Activated CD4-positive, alpha-beta T cell treated with anti-CD3 and anti-CD28 coated beads for 36 hours (primary cell): ENCODE measurements around the gene KCNQ4. TPM values are rescaled to one million over a fixed set of nuclear protein-coding genes. Genes with fewer than 3 reads are reported as not detected.
A peak's percentile ranks its signal among the peaks of the same experiment; 100 is the strongest.

Source experiments
- ATAC-seq: fragments of 200-7000 bp; cut with Tn5 transposase; one replicate; pipeline ENCODE4 v1.10.0; 2021; ENCODE audit warnings: mild to moderate bottlenecking, moderate library complexity
- CTCF ChIA-PET: fragments of 350-600 bp; sonication (Branson Sonifier 250); formaldehyde crosslinking; loops from one replicate; lab custom pipeline; 2021; ENCODE audit warnings: antibody characterized with exemption; lab: Charles Lee
- POLR2A ChIA-PET: fragments of 350-600 bp; sonication (Branson Sonifier 250); formaldehyde crosslinking; loops from one replicate; lab custom pipeline; 2021; ENCODE audit warnings: antibody characterized with exemption, inconsistent platforms; lab: Charles Lee
- DNase-seq: peaks from one replicate; pipeline ENCODE4 v3.0.0-alpha.2; 2020
- H3K27ac Mint-ChIP-seq: one replicate; pipeline ENCODE4 v1.8.0; 2021; ENCODE audit warnings: mixed read lengths
- H3K27me3 Mint-ChIP-seq: one replicate; pipeline ENCODE4 v1.8.0; 2021; ENCODE audit warnings: mixed read lengths
- H3K36me3 Mint-ChIP-seq: one replicate; pipeline ENCODE4 v1.8.0; 2021; ENCODE audit warnings: low read depth, mixed read lengths
- H3K4me1 Mint-ChIP-seq: one replicate; pipeline ENCODE4 v1.8.0; 2021; ENCODE audit warnings: mixed read lengths
- H3K4me3 Mint-ChIP-seq: one replicate; pipeline ENCODE4 v1.8.0; 2021; ENCODE audit warnings: mild to moderate bottlenecking, moderate library complexity, mixed read lengths
- H3K9me3 Mint-ChIP-seq: one replicate; pipeline ENCODE4 v1.8.0; 2021; ENCODE audit warnings: low read depth, mixed read lengths
- intact Hi-C, 2 experiments: fragments of 100-400 bp; cut with DNase I in 1 of 2; cut with micrococcal nuclease in 1 of 2; formaldehyde crosslinking; loops; one replicate each; pipeline versions ENCODE4 v1.14.2 to v1.15.1; 2022 to 2024; cut with DNase I, micrococcal nuclease
- total RNA-seq, 2 experiments: library from RNA; stranded (reverse); gene quantifications; one replicate each; pipeline ENCODE4 v1.2.3, GENCODE V29; 2021

The KCNQ4 gene
- total RNA-seq, 2 experiments from 2014 or later: 0.43 to 0.58 TPM

DNA sequence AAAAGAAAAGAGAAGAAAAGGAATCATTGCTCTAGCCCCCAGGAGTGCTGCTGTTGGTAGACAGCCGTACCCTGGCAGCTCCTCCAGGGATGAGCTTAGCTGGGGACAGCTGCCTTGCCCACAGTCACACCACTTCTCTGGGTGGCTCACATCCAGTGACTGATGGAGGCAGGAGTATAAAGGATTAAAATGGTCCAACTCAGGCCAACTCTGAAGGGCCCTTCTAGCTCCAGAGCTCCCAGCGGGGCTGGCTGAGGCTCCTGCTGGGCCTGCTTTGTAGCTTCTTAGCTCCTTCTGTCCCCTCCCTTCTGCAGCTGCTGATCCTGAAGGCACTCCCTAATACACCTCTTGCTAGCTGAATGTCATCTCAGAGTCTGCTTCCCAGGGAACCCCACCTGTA, 74.2 kb downstream of the KCNQ4 start:
- H3K36me3 Mint-ChIP-seq: no peaks in the 10 kb centered on the region
- DNase-seq (no peak), ATAC-seq (no peak)
- CTCF ChIA-PET: interaction anchor here (0.6 to 1.6 kb wide), 4 partner anchors 9 to 846 kb away, joined by 3 to 10 read pairs (median 4); no protein-coding TSS in a partner anchor
- no peak overlapping the region for H3K4me3 Mint-ChIP-seq
- H3K27ac Mint-ChIP-seq: no peak overlapping the region
- POLR2A ChIA-PET: no interaction called here
- intact Hi-C loops: no loop called here
- peaks cover 8% of the 10 kb centered on the region for H3K4me1 Mint-ChIP-seq
- peaks cover 11% of the 10 kb centered on the region for H3K27me3 Mint-ChIP-seq
- H3K9me3 Mint-ChIP-seq: no peaks in the 10 kb centered on the region

DNA sequence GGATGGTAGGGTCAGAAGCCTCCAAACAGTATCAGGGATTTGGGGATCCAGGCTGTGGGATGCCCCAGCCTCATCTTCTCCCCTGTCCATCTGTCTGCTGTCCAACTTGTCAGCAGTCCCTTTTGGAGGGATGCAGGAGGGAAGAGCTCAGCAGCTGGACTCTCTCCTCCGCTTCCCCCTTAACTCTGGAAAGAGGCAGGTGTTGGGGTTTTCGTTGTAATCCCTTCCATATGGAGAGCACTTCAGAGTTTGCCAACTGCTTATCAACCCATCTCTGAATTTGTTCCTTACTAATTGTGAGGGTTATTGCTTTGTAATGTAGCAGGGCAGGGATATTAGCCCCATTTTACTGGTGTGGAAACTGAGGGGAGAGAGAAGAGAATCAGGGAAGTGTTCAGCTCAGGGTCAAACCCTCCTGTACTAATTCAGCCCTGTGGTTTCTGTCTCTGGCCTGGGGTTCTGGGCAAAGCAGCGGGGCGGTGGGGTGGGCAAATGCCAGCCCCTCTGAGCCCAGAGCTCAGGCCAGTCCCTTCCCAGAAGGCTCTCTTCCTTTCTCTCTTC, 75.3 kb downstream of the KCNQ4 start:
- no peak for DNase-seq
- intact Hi-C loops: no loop called here
- ChIA-PET POLR2A (interaction anchor here (0.7 kb wide), 1 partner anchor 50 kb away, joined by 3 read pairs; no protein-coding TSS in a partner anchor), CTCF (interaction anchor here (0.7 to 1.6 kb wide), 5 partner anchors 8 to 147 kb away, joined by 3 to 10 read pairs (median 3); no protein-coding TSS in a partner anchor)
- no peak overlapping the region for H3K27ac Mint-ChIP-seq
- no peak for ATAC-seq
- peaks cover 11% of the 10 kb centered on the region for H3K27me3 Mint-ChIP-seq
- no peaks in the 10 kb centered on the region for H3K36me3 Mint-ChIP-seq
- H3K9me3 Mint-ChIP-seq: no peaks in the 10 kb centered on the region
- H3K4me1 Mint-ChIP-seq: peaks cover 11% of the 10 kb centered on the region
- H3K4me3 Mint-ChIP-seq: no peak overlapping the region

DNA sequence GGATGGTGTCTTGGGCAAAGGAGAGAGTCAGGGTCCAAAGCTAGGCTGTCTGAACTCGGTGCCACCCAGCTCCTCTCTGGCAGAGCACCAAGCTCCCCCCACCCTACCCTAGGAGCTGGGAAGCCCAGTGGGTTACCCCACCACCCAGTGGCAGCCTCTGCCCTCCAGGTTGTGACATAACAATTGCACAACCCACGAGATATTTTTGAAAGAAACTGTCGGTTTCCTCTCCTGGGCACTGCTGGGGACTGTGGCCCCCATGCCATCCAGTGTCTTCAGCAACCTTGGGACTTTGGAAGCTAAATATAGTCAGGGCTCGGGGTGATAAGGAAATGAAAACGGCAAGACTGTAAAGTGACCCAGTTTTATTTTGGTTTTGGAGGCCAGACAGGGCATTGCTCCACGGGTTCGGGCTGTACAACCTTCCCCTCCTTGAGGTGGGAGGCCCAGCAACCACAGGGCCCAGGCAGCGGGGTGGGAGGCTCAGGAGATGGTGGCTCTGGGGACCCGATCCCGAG, 77.2 kb downstream of the KCNQ4 start:
- intact Hi-C loops: loop anchor here in 1 of 2 experiments (5.0 kb wide), 1 partner anchor 328 kb away; the partner anchor contains the start of gene ZNF684
- ChIA-PET POLR2A (interaction anchor here (1.0 kb wide), 1 partner anchor 166 kb away, joined by 4 read pairs; no protein-coding TSS in a partner anchor), CTCF (interaction anchor here (0.6 to 1.0 kb wide), 4 partner anchors 11 to 90 kb away, joined by 3 to 5 read pairs (median 4); no protein-coding TSS in a partner anchor)
- Mint-ChIP-seq H3K27me3 (peaks cover 11% of the 10 kb centered on the region), H3K9me3 (no peaks in the 10 kb centered on the region), H3K4me1 (peaks cover 11% of the 10 kb centered on the region), H3K4me3 (peak overlapping the region; percentile 65), H3K36me3 (no peaks in the 10 kb centered on the region), H3K27ac (peak overlapping the region; percentile 58)
- ATAC-seq (no peak), DNase-seq (no peak)

- H3K36me3 Mint-ChIP-seq: no peaks in the 10 kb centered on the region
- DNase-seq (peak; percentile 63), ATAC-seq (no peak)
- intact Hi-C loops: loop anchor here (1.0 to 5.0 kb wide), 8 partner anchors 43 to 821 kb away; partner anchors contain the start of genes RIMS3 (in 2 of the 2), CAP1 (in 1 of the 2), CTPS1 (in 1 of the 2) and FOXO6 (in 1 of the 2)
- POLR2A ChIA-PET: interaction anchor here (1.0 to 1.1 kb wide), 2 partner anchors 8 to 166 kb away, joined by 3 to 4 read pairs; no protein-coding TSS in a partner anchor
- H3K4me3 Mint-ChIP-seq: peak overlapping the region; percentile 65
- CTCF ChIA-PET: interaction anchor here (0.9 to 1.9 kb wide), 6 partner anchors 11 to 230 kb away, joined by 3 to 5 read pairs (median 4); no protein-coding TSS in a partner anchor
- peaks cover 11% of the 10 kb centered on the region for H3K27me3 Mint-ChIP-seq
- H3K9me3 Mint-ChIP-seq: no peaks in the 10 kb centered on the region
- H3K27ac Mint-ChIP-seq: peak overlapping the region; percentile 58
- H3K4me1 Mint-ChIP-seq: peaks cover 11% of the 10 kb centered on the region
Measured at GRCh38 chr1:40861224-40862003, 77.8 kb downstream of the KCNQ4 start.

DNA sequence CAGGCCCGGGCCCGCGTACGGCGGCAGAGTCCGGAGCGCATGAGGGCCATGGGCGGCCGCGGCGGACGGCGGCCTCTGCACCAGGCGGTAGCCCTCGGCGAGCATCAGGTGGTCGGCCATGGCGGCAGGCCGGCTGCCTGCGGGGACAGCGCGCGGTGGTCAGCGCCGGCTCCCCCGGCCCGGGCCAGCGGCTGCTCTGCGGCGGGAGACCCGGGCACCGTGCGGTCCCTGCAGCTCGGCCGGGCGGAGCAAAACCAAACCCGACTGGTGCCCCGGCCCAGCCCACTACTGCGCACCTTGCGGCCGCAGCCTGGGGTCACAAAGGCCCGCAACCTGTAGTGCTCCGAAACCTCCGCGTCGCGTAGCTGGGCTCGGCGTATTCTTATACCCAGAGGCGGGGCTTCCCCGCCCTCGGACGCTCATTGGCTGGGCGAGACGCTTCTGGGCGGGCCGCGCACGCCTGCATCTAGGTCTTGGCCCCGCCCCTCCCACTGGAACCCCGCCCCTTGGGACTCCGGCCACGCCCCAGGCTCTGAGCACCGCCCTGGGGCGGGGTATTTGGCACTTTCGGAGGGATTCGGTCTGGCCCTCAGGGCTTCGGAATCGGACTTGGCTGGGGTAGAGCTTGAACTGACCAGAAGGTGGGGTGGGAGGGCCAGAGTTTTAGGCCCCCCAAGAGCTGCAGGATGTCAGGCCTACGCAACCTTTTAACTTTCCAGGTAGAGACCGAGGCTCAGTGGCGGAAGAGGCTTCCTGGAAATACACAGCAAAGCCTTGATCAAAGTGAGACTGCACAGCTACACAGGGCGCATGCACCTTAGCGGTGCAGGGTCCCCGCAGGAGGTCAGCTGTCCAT, 78.6 kb downstream of the KCNQ4 start, which contains the start of gene CITED4:
TSS of gene CITED4 (minus strand) at position 356 of the 856 bp plus-strand sequence. CDS start at position 120, 236 bp downstream.
- H3K4me1 Mint-ChIP-seq: peaks cover 11% of the 10 kb centered on the region
- peak within 1 kb of the TSS; percentile 84 for H3K4me3 Mint-ChIP-seq
- ChIA-PET POLR2A (interaction anchor here (0.9 to 1.1 kb wide), 3 partner anchors 8 to 167 kb away, joined by 3 to 4 read pairs (median 4); no protein-coding TSS in a partner anchor), CTCF (interaction anchor here (0.7 to 1.9 kb wide), 11 partner anchors 9 to 231 kb away, joined by 3 to 7 read pairs (median 3); no protein-coding TSS in a partner anchor)
- H3K9me3 Mint-ChIP-seq: no peaks in the 10 kb centered on the region
- intact Hi-C loops: loop anchor here (1.0 to 5.0 kb wide), 8 partner anchors 44 to 822 kb away; partner anchors contain the start of genes RIMS3 (in 2 of the 2), CAP1 (in 1 of the 2), CTPS1 (in 1 of the 2) and FOXO6 (in 1 of the 2)
- peaks cover 11% of the 10 kb centered on the region for H3K27me3 Mint-ChIP-seq
- ATAC-seq: peak; percentile 98
- H3K36me3 Mint-ChIP-seq: no peaks in the 10 kb centered on the region
- H3K27ac Mint-ChIP-seq: peak within 1 kb of the TSS; percentile 96
- peak; percentile 97 for DNase-seq

GRCh38 chr1:40868051-40868723, 84.6 kb downstream of the KCNQ4 start:
- no peak overlapping the region for H3K4me3 Mint-ChIP-seq
- ATAC-seq: peak; percentile 90
- H3K36me3 Mint-ChIP-seq: no peaks in the 10 kb centered on the region
- H3K9me3 Mint-ChIP-seq: no peaks in the 10 kb centered on the region
- ChIA-PET POLR2A (no interaction called here), CTCF (interaction anchor here (0.9 to 2.0 kb wide), 2 partner anchors 15 to 83 kb away, joined by 3 to 4 read pairs; no protein-coding TSS in a partner anchor)
- intact Hi-C loops: no loop called here
- no peak overlapping the region for H3K27ac Mint-ChIP-seq
- H3K27me3 Mint-ChIP-seq: no peaks in the 10 kb centered on the region
- DNase-seq: no peak
- H3K4me1 Mint-ChIP-seq: no peaks in the 10 kb centered on the region

GRCh38 chr1:40870135-40870728, 86.6 kb downstream of the KCNQ4 start:
- Mint-ChIP-seq H3K27me3 (no peaks in the 10 kb centered on the region), H3K27ac (no peak overlapping the region), H3K9me3 (no peaks in the 10 kb centered on the region), H3K4me1 (peaks cover 5% of the 10 kb centered on the region), H3K4me3 (no peak overlapping the region), H3K36me3 (no peaks in the 10 kb centered on the region)
- ATAC-seq (no peak), DNase-seq (no peak)
- CTCF ChIA-PET: interaction anchor here (0.6 to 0.8 kb wide), 2 partner anchors 63 to 208 kb away, joined by 3 to 4 read pairs; no protein-coding TSS in a partner anchor
- intact Hi-C loops: no loop called here
- POLR2A ChIA-PET: interaction anchor here (0.6 kb wide), 1 partner anchor 1377 kb away, joined by 4 read pairs; no protein-coding TSS in a partner anchor

DNA sequence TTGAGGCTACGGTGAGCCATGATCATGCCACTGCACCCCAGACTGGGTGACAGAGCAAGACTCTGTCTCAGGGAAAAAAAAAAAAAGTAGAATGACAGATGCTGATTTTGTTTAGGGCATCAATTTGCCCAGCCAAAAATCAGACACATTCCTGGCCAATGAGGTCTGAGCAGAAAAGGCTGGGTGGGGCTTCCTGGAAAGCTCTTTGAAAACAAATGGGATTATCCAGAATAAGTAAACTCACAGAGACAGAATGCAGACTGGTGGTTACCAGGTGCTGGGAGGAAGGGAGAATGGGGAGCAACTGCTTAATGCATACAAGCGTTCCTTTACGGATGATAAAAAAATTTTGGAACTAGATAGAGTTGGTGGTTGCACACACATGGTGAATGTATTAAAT, 88.7 kb downstream of the KCNQ4 start:
- Mint-ChIP-seq H3K36me3 (peaks cover 4% of the 10 kb centered on the region), H3K27ac (no peak overlapping the region), H3K27me3 (no peaks in the 10 kb centered on the region), H3K9me3 (peaks cover 10% of the 10 kb centered on the region), H3K4me1 (peaks cover 21% of the 10 kb centered on the region), H3K4me3 (no peak overlapping the region)
- ATAC-seq (no peak), DNase-seq (no peak)
- ChIA-PET CTCF (interaction anchor here (0.6 to 1.5 kb wide), 2 partner anchors 44 to 86 kb away, joined by 3 read pairs; no protein-coding TSS in a partner anchor), POLR2A (no interaction called here)
- intact Hi-C loops: no loop called here

- ChIA-PET POLR2A (no interaction called here), CTCF (interaction anchor here (1.5 kb wide), 1 partner anchor 85 kb away, joined by 3 read pairs; no protein-coding TSS in a partner anchor)
- no peak for ATAC-seq
- Mint-ChIP-seq H3K4me1 (peaks cover 28% of the 10 kb centered on the region), H3K4me3 (no peak overlapping the region), H3K9me3 (peaks cover 10% of the 10 kb centered on the region), H3K36me3 (peaks cover 4% of the 10 kb centered on the region), H3K27me3 (no peaks in the 10 kb centered on the region), H3K27ac (no peak overlapping the region)
- no peak for DNase-seq
- intact Hi-C loops: no loop called here
Measured at GRCh38 chr1:40873863-40874472, 90.4 kb downstream of the KCNQ4 start.
